Astrocyte of the cerebellum (primary cell): ENCODE data around the gene TM2D3.

Source experiments
- DNase-seq: peaks from one replicate; pipeline ENCODE4 v3.0.0-alpha.2; 2011; ENCODE audit warnings: low read depth
- H3K4me3 ChIP-seq: 2 replicates; pipeline ENCODE4 v1.5.1; 2011; ENCODE audit warnings: mild to moderate bottlenecking, low read depth, low read length, moderate library complexity
- in situ Hi-C: cut with HindIII; loops from 2 replicates; pipeline ENCODE4 v1.10.0; 2017; ENCODE audit warnings: low sequenced_read_pairs
- TF ChIP-seq, protein P1 (sequence below): IDR thresholded peaks from 2 replicates; pipeline ENCODE4 v1.5.1; 2012; ENCODE audit warnings: low read length, low read depth, moderate library complexity, mild to moderate bottlenecking; ENCODE audit errors: missing control alignments

TM2D3 gene

DNA sequence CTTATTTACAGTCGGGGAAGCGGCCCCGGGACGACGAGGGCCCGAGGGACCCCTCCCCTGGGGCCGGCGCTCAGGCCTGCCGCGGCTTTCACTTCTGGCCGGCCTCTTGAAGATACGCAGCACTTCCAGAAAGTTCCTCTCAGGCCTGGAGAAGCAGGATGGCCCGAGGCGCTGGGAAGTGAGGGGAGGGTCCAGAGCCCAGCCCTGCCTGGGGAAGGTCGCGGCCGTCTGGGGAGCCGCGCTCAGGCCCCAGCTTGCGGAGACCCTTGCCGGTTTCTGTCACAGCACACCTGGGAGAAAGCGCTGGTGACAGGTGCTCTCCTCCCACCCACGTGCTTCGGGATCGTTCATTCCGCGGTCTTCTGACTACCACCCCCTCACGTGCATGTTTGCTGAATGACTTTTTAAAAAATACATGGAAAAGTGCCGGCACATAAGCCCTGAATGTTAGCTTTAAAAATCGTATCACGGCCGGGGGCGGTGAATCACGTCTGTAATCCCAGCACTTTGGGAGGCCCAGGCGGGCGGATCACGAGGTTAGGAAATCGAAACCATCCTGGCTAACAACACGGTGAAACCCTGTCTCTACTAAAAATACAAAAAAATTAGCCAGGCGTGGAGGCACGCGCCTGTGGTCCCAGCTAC, 727 bp upstream of the TM2D3 start:
- in situ Hi-C loops = loop anchor here (5.0 kb wide), 1 partner anchor 356 kb away; the partner anchor contains the start of gene SNRPA1
- TF ChIP-seq, protein P1, sequence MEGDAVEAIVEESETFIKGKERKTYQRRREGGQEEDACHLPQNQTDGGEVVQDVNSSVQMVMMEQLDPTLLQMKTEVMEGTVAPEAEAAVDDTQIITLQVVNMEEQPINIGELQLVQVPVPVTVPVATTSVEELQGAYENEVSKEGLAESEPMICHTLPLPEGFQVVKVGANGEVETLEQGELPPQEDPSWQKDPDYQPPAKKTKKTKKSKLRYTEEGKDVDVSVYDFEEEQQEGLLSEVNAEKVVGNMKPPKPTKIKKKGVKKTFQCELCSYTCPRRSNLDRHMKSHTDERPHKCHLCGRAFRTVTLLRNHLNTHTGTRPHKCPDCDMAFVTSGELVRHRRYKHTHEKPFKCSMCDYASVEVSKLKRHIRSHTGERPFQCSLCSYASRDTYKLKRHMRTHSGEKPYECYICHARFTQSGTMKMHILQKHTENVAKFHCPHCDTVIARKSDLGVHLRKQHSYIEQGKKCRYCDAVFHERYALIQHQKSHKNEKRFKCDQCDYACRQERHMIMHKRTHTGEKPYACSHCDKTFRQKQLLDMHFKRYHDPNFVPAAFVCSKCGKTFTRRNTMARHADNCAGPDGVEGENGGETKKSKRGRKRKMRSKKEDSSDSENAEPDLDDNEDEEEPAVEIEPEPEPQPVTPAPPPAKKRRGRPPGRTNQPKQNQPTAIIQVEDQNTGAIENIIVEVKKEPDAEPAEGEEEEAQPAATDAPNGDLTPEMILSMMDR = no peak
- DNase-seq = no peak
- H3K4me3 ChIP-seq = peak overlapping the region; percentile 71

DNA sequence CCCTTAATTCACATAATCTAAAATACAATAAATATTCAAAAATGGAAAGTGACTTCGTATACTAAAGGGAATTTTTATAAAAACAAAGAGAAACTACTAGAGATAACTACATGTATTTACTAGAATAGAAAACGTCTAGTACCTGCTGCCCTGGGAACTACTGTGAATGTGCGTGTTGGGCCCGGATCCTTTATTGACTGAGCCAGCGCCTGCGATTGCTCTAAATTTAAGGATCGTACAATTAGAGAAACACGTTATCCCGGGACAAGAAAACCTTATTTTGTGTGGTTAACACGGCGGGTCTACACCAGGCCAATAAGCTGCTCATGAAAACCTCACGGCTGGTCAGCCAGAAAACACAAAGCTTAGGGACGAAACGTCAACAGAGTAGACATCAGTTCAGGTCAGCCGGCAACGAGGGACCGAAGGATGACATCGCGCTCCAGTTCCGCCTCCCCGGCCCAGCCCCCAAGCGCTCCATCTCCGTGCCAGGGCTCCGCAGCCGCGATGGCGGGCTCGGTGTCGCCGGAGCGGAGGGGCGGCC, 555 bp downstream of the TM2D3 start:
- TF ChIP-seq, protein P1 = no peak
- DNase-seq = no peak
- H3K4me3 ChIP-seq = peak overlapping the region; percentile 71
- in situ Hi-C loops = loop anchor here (5.0 kb wide), 1 partner anchor 354 kb away; the partner anchor contains the start of gene SNRPA1

DNA sequence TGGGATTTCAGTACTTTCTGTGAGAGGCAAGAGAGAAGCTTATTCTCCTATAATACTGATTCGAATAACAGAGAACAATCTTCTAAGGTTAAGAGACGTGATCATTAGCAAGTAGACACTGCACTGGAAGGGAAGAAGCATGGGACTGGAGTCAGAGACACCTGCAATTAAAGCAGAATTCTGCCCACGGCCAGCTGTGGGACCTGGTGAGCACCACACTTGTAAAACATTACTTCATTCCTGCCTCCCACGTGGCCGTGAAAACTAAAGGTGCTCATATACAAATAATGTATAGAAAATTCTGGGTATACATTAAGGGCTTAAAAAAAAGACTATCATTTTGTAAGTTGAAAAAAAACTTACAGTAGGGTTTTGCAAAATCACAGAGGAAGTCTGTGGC, 2.0 kb downstream of the TM2D3 start:
- in situ Hi-C loops = loop anchor here (5.0 kb wide), 1 partner anchor 353 kb away; the partner anchor contains the start of gene SNRPA1
- no peak overlapping the region for H3K4me3 ChIP-seq
- TF ChIP-seq, protein P1 = no peak
- DNase-seq = no peak

DNA sequence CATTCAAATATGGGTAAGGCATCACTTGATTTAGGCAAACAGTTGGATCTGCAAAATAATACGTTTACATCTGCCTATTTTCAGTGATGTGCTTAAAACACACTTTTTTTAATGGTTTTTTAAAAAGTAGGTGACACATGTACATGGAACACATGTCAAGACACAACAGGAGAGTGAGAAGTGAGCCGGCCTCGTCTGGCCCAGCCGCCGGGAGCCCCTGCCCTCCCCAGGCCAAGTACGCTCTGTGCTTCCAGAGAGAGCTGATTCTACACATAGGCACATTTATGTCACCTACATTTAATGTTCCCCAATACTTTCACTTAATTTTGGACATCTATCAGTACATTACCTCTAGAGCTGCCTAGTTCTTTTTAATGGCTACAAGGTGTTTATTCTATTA, 3.8 kb downstream of the TM2D3 start:
- TF ChIP-seq, protein P1 = no peak
- no peak for DNase-seq
- no peak overlapping the region for H3K4me3 ChIP-seq
- in situ Hi-C loops = no loop called here

DNA sequence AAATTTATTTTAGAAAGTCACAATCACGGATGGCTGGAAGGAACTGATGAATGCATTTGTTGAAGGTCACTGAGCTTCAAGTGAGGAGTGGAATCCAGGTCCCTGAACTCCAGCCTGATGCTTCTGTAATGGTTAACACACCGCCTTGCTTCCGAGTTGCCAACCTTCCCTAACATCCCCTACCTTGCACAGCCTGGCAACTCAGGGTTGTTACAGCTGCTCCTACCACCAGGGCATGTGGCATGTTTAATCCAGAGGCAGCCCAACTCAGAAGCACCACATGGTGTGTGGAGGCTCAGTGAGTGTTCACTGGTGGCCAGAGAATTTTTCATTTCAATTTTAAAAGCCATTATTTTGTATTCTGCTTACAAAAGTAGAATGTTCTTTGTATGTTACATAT, 4.9 kb downstream of the TM2D3 start:
- TF ChIP-seq, protein P1 = no peak
- H3K4me3 ChIP-seq = no peak overlapping the region
- in situ Hi-C loops = no loop called here

DNA sequence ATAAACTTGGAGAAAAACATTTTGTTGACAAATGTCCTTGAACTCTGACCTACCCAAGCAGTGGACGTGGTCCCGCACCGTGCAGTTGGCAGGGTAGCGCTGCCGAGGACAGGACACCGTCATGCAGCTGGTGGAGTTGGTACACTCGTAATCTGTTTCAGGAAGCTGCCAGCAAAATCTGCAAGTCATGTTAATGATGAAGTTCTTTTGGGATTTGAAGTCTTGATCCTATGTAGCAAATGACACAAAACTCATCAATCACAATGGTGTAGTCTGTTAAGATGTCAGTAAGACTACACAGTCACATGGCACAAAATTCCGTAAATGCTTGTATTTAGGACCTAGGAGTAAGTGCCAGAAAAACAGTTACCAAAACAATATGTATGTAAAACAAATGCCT, 5.5 kb downstream of the TM2D3 start:
- in situ Hi-C loops = no loop called here
- no peak overlapping the region for H3K4me3 ChIP-seq
- TF ChIP-seq, protein P1 = no peak
- DNase-seq = no peak

More for the DNA sequence above, 4.9 kb downstream of the TM2D3 start:
- DNase-seq = no peak
